ENCODE measurements around the gene IGFBP2. TPM values are rescaled to one million over a fixed set of nuclear protein-coding genes. Genes with fewer than 3 reads are reported as not detected.

The IGFBP2 gene
- total and polyA plus RNA-seq, 12 donors, result 14.8 to 253 (median 79.4) TPM

DNA sequence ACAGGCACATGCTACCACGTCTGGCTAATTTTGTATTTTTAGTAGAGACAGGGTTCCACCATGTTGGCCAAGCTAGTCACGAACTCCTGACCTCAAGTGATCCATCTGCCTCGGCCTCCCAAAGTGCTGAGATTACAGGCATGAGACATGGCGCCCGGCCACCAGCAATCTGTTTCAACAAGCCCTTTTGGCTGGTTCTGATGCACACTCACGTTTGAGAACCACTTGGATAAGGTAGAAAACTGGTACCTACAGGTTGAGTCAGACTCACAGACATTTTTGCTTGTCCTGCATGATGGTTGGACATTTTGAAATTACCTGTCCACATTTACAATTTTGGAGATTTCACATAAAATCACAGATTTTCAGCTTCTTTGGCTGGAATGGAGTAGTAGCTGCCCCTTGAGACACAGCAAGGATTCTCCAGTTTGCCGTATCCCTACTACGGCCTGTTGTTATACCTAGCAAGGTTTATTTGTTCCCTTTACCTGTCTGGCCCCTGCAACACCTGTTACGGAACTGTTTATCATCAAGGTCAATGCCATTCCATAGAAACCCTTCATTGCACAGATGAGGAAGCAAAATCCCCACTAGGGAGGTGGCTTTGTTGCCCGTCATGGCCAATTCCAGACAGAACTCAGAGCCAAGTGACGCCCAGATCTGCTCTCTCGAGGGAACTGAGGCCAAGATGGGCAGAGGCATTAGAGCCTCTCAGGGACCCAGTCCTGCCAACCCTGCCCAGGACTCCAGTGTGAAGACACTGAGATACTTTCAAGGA, 31.4 kb upstream of the IGFBP2 start:
- no peaks in the 10 kb centered on the region for H3K27me3 ChIP-seq
- no peak overlapping the region for H3K27ac ChIP-seq
- 93 to 95% (median 93%) methylated on average over 12 of the region's 12 CpGs for WGBS, 4 donors
- H3K4me1 ChIP-seq (replicated peaks in 1 of 2), result no peaks in the 10 kb centered on the region
- no peak for DNase-seq
- no peak overlapping the region for H3K4me3 ChIP-seq
- H3K9me3 ChIP-seq (replicated peaks in 1 of 3), result no peaks in the 10 kb centered on the region
- H3K36me3 ChIP-seq (replicated peaks in 1 of 2), result no peaks in the 10 kb centered on the region
- intact Hi-C loops (cut with DNase I), result no loop called here
- TF ChIP-seq CTCF (IDR thresholded peaks at IDR 0.05) (no peak), POLR2A (IDR thresholded peaks at IDR 0.05) (no peak)

- no peak overlapping the region for H3K4me3 ChIP-seq
- H3K27me3 ChIP-seq, result no peaks in the 10 kb centered on the region
- 75 to 79% (median 78%) methylated on average over 9 of the region's 9 CpGs for WGBS, 4 donors
- no peak for DNase-seq
- no peaks in the 10 kb centered on the region for H3K4me1 ChIP-seq (replicated peaks in 1 of 2)
- intact Hi-C loops (cut with DNase I), result no loop called here
- H3K36me3 ChIP-seq (replicated peaks in 1 of 2), result no peaks in the 10 kb centered on the region
- H3K9me3 ChIP-seq (replicated peaks in 1 of 3), result no peaks in the 10 kb centered on the region
- no peak overlapping the region for H3K27ac ChIP-seq
- TF ChIP-seq CTCF (IDR thresholded peaks at IDR 0.05) (no peak), POLR2A (IDR thresholded peaks at IDR 0.05) (no peak)
Observed at GRCh38 chr2:216603010-216603883, 30.0 kb upstream of the IGFBP2 start.

DNA sequence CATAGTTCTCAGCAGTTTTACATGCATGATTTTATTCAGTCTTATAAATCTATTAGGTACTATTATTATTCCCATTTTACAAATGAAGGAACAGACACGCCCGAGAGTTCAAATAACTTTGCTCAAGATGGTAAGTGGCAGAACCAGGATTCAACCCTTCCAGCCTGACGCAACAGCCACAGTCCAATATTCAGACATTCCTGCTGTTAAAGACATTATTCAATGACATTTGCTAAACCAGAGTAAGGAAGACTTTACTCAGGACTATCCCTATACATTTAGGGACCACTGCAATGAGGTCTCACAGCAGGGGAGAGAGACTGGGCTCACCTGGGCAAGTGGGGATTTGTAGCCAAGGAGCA, 29.4 kb upstream of the IGFBP2 start:
- no peaks in the 10 kb centered on the region for H3K4me1 ChIP-seq (replicated peaks in 1 of 2)
- intact Hi-C loops (cut with DNase I), result no loop called here
- H3K4me3 ChIP-seq, result no peak overlapping the region
- H3K27me3 ChIP-seq, result no peaks in the 10 kb centered on the region
- H3K9me3 ChIP-seq (replicated peaks in 1 of 3), result no peaks in the 10 kb centered on the region
- 85 to 99% (median 94%) methylated on average over 3 of the region's 3 CpGs for WGBS, 4 donors
- H3K36me3 ChIP-seq (replicated peaks in 1 of 2), result no peaks in the 10 kb centered on the region
- no peak overlapping the region for H3K27ac ChIP-seq
- TF ChIP-seq CTCF (IDR thresholded peaks at IDR 0.05) (no peak), POLR2A (IDR thresholded peaks at IDR 0.05) (no peak)
- no peak for DNase-seq

DNA sequence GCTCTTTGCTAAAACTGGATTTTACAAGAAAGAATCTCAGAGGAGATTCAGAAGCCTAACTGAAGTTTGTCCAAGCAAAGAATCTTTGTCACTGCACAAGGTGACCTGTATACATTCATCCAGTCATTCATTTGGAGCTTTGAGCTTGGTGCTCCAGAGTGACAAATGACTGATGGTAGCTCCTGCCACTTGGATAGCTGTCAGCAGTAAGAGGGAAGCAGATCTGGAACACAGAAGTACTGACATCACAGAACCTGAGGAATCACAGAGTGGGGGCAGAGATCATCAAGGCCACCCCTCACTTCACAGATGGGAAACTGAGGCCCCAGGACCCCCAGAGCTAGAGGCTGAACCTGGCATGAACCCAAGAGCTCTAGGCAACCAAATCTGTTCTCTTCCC, 28.8 kb upstream of the IGFBP2 start:
- TF ChIP-seq CTCF (IDR thresholded peaks at IDR 0.05) (no peak), POLR2A (IDR thresholded peaks at IDR 0.05) (no peak)
- Histone ChIP-seq H3K4me1 (replicated peaks in 1 of 2) (no peaks in the 10 kb centered on the region), H3K27ac (no peak overlapping the region), H3K4me3 (no peak overlapping the region), H3K36me3 (replicated peaks in 1 of 2) (no peaks in the 10 kb centered on the region), H3K27me3 (no peaks in the 10 kb centered on the region), H3K9me3 (replicated peaks in 1 of 3) (no peaks in the 10 kb centered on the region)
- intact Hi-C loops (cut with DNase I), result no loop called here
- DNase-seq, result no peak

All from adrenal gland (tissue), 12 donors.